HepG2 (cell line): ENCODE results near the gene SFXN2. TPM values are rescaled to one million over a fixed set of nuclear protein-coding genes. Genes with fewer than 3 reads are reported as not detected.

Experiments
- EHMT2 ChIP-seq: fragments of 200-600 bp; sonication (generic); IDR thresholded peaks from 2 replicates; pipeline ENCODE4 v1.7.0; 2017; ENCODE audit warnings: antibody characterized with exemption, low read depth, low read length, borderline replicate concordance
- FLYWCH1 ChIP-seq: sonication (generic); formaldehyde crosslinking; IDR thresholded peaks from 2 replicates; pipeline ENCODE4 v1.8.1; 2023; ENCODE audit warnings: mild to moderate bottlenecking, missing genetic modification reagents
- NCOA1 ChIP-seq: sonication (generic); formaldehyde crosslinking; IDR thresholded peaks from 2 replicates; pipeline ENCODE4 v1.9.0; 2021; ENCODE audit warnings: missing genetic modification reagents
- NCOA2 ChIP-seq: sonication (generic); formaldehyde crosslinking; IDR thresholded peaks from 2 replicates; pipeline ENCODE4 v1.8.0; 2022; ENCODE audit warnings: inconsistent platforms
- NFKB2 ChIP-seq: sonication (generic); formaldehyde crosslinking; IDR thresholded peaks from 2 replicates; pipeline ENCODE4 v1.4.0; 2020; ENCODE audit warnings: missing genetic modification reagents, borderline replicate concordance
- RAD21 ChIP-seq: fragments of 450-650 bp; formaldehyde crosslinking; IDR thresholded peaks from 2 replicates; pipeline ENCODE4 v1.5.0; 2020; ENCODE audit warnings: mild to moderate bottlenecking
- SMAD3 ChIP-seq: sonication (generic); formaldehyde crosslinking; IDR thresholded peaks from 2 replicates; pipeline ENCODE4 v1.4.0; 2020; ENCODE audit warnings: missing genetic modification reagents
- TEF ChIP-seq: sonication (generic); formaldehyde crosslinking; IDR thresholded peaks from 2 replicates; pipeline ENCODE4 v1.5.0; 2020; ENCODE audit warnings: missing genetic modification reagents
- ZFYVE20 ChIP-seq: sonication (generic); formaldehyde crosslinking; IDR thresholded peaks from 2 replicates; pipeline ENCODE4 v1.8.0; 2023; ENCODE audit warnings: low read depth, mild to moderate bottlenecking, moderate library complexity, missing genetic modification reagents, borderline replicate concordance
- ZIK1 ChIP-seq: sonication (generic); formaldehyde crosslinking; IDR thresholded peaks from 2 replicates; pipeline ENCODE4 v1.5.0; 2020; ENCODE audit warnings: mild to moderate bottlenecking, low read depth, missing genetic modification reagents, borderline replicate concordance
- ZNF207 ChIP-seq: fragments of 450-650 bp; IDR thresholded peaks from 2 replicates; pipeline ENCODE4 v1.6.1; 2016; ENCODE audit warnings: antibody characterized with exemption, borderline replicate concordance
- ZNF468 ChIP-seq: sonication (generic); formaldehyde crosslinking; IDR thresholded peaks from 2 replicates; pipeline ENCODE4 v1.8.0; 2022; ENCODE audit warnings: mild to moderate bottlenecking, moderate library complexity, missing genetic modification reagents
- ZNF572 ChIP-seq: sonication (generic); formaldehyde crosslinking; IDR thresholded peaks from 2 replicates; pipeline ENCODE4 v1.5.1; 2020; ENCODE audit warnings: mild to moderate bottlenecking, missing genetic modification reagents
- ZNF619 ChIP-seq: sonication (generic); formaldehyde crosslinking; IDR thresholded peaks from 2 replicates; pipeline ENCODE4 v1.4.0; 2020; ENCODE audit warnings: mild to moderate bottlenecking, missing genetic modification reagents
- ZNF687 ChIP-seq: sonication (generic); formaldehyde crosslinking; IDR thresholded peaks from 2 replicates; pipeline ENCODE4 v1.5.1; 2020; ENCODE audit warnings: mild to moderate bottlenecking, missing genetic modification reagents, moderate library complexity
- polyA plus RNA-seq, 8 experiments: library from polyadenylated mRNA; depleted of rRNA in 3 of 8; stranded (reverse) in 7 of 8; unstranded in 1 of 8; fragments of >200 nt; fragmentation: Illumina TruSeq in 4 of 8; extraction: Trizol in 4 of 8; gene quantifications; 2 replicates each; pipeline versions ENCODE4 v1.2.1 to v1.2.3, GENCODE V29; 2011 to 2016; ENCODE audit warnings: low read depth in 4 of 8, missing spikeins in 1 of 8, mixed read lengths in 1 of 8; ENCODE audit not compliant: insufficient read depth in 1 of 8
- total RNA-seq, 5 experiments: library from RNA; depleted of rRNA; stranded (reverse); fragments of >200 nt; fragmentation: Illumina TruSeq; extraction: Trizol; gene quantifications; 2 replicates each; pipeline ENCODE4 v1.2.3, GENCODE V29; 2016; ENCODE audit warnings: low read depth in 1 of 5
- TF ChIP-seq, protein P1 (sequence below): sonication (generic); formaldehyde crosslinking; IDR thresholded peaks from 2 replicates; pipeline ENCODE4 v1.5.1; 2020; ENCODE audit warnings: missing genetic modification reagents, mild to moderate bottlenecking, borderline replicate concordance
- TF ChIP-seq, protein P2 (sequence below): IDR thresholded peaks from 2 replicates; pipeline ENCODE4 v1.6.1; 2016; ENCODE audit warnings: low read depth

SFXN2 gene
- total and polyA plus RNA-seq, 2 of the 13 experiments (the other 11 are each of a cell fraction or from before 2014, with no cell fraction given) = 12.8 to 21.1 TPM

GRCh38 chr10:102729029-102730026, 14.9 kb downstream of the SFXN2 start (continued):
- TF ChIP-seq NFKB2 (CRISPR knock-in tag) (peak; percentile 32; the same call in 1 of the 2 replicates), FLYWCH1 (no peak), NCOA2 (CRISPR knock-in tag) (no peak), ZNF572 (0 out of 2 replicates have a peak, but pooled peaks have one; percentile 53), TEF (CRISPR knock-in tag) (no peak), NCOA1 (no peak), ZIK1 (CRISPR knock-in tag) (no peak), EHMT2 (no peak), ZFYVE20 (CRISPR knock-in tag) (no peak), ZNF619 (CRISPR knock-in tag) (0 out of 2 replicates have a peak, but pooled peaks have one; percentile 46), ZNF468 (no peak), RAD21 (CRISPR knock-in tag) (peak; percentile 94), ZNF687 (CRISPR knock-in tag) (peak; percentile 65), ZNF207 (no peak), SMAD3 (CRISPR knock-in tag) (0 out of 2 replicates have a peak, but pooled peaks have one; percentile 31)
- TF ChIP-seq, protein P1, sequence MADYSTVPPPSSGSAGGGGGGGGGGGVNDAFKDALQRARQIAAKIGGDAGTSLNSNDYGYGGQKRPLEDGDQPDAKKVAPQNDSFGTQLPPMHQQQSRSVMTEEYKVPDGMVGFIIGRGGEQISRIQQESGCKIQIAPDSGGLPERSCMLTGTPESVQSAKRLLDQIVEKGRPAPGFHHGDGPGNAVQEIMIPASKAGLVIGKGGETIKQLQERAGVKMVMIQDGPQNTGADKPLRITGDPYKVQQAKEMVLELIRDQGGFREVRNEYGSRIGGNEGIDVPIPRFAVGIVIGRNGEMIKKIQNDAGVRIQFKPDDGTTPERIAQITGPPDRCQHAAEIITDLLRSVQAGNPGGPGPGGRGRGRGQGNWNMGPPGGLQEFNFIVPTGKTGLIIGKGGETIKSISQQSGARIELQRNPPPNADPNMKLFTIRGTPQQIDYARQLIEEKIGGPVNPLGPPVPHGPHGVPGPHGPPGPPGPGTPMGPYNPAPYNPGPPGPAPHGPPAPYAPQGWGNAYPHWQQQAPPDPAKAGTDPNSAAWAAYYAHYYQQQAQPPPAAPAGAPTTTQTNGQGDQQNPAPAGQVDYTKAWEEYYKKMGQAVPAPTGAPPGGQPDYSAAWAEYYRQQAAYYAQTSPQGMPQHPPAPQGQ (CRISPR knock-in tag) = no peak
- TF ChIP-seq, protein P2, sequence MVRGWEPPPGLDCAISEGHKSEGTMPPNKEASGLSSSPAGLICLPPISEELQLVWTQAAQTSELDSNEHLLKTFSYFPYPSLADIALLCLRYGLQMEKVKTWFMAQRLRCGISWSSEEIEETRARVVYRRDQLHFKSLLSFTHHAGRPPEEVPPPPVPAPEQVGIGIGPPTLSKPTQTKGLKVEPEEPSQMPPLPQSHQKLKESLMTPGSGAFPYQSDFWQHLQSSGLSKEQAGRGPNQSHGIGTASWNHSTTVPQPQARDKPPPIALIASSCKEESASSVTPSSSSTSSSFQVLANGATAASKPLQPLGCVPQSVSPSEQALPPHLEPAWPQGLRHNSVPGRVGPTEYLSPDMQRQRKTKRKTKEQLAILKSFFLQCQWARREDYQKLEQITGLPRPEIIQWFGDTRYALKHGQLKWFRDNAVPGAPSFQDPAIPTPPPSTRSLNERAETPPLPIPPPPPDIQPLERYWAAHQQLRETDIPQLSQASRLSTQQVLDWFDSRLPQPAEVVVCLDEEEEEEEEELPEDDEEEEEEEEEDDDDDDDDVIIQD (CRISPR knock-in tag) = 0 out of 2 replicates have a peak, but pooled peaks have one; percentile 12
